ENCODE measurements around the gene TM9SF4.

Gene TM9SF4

GRCh38 chr20:32078791-32079190, 30.7 kb upstream of the TM9SF4 start:
- TF ChIP-seq, protein P1, sequence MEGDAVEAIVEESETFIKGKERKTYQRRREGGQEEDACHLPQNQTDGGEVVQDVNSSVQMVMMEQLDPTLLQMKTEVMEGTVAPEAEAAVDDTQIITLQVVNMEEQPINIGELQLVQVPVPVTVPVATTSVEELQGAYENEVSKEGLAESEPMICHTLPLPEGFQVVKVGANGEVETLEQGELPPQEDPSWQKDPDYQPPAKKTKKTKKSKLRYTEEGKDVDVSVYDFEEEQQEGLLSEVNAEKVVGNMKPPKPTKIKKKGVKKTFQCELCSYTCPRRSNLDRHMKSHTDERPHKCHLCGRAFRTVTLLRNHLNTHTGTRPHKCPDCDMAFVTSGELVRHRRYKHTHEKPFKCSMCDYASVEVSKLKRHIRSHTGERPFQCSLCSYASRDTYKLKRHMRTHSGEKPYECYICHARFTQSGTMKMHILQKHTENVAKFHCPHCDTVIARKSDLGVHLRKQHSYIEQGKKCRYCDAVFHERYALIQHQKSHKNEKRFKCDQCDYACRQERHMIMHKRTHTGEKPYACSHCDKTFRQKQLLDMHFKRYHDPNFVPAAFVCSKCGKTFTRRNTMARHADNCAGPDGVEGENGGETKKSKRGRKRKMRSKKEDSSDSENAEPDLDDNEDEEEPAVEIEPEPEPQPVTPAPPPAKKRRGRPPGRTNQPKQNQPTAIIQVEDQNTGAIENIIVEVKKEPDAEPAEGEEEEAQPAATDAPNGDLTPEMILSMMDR (IDR thresholded peaks at IDR 0.05; ENCODE audit: low read depth, low read length): no peak
- H3K4me3 ChIP-seq (ENCODE audit: low read depth, low read length): no peak overlapping the region

DNA sequence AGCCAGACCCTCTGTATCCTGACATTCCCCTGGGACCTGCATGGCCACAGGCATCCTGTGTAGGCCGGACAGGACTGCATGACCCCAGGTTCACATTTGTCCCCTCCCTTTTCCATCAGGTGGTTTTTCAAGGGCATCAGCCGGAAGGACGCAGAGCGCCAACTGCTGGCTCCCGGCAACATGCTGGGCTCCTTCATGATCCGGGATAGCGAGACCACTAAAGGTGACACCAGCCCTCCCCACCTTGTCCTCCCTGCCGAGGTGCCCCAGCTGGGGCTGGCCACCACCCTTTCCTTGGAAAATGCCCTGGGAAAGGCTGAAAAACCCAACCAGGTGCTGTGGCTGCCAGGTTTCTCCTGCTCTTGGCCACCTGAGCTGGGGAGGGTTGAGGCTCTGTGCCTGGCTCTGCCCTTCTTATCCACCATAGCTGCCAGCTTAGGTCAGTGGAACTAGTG, 29.8 kb upstream of the TM9SF4 start:
- H3K4me3 ChIP-seq (ENCODE audit: low read depth, low read length): no peak overlapping the region
- TF ChIP-seq, protein P1 (IDR thresholded peaks at IDR 0.05; ENCODE audit: low read depth, low read length): no peak

- TF ChIP-seq, protein P1 (IDR thresholded peaks at IDR 0.05; ENCODE audit: low read depth, low read length): no peak
- H3K4me3 ChIP-seq (ENCODE audit: low read depth, low read length): no peak overlapping the region
These were observed 28.7 kb upstream of the TM9SF4 start for GRCh38 chr20:32080783-32081182.

DNA sequence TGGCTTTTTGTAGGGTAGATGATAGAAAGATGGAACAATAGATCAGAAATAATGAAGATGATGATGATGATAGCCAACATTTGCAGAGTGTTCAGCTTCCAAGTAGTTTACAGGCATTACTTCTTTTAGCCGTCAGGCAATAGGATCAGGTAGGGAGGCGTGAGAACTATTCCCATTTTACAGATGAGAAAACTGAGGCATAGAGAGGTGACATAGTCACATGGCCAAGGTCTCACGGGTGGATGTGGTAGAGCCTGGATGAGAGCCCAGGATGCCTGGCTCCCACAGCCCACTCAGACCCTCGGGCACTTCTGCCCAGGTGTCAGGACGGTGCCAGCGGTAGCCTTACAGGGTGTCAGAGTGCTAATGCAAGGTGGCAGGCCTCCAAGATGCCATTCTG, 26.0 kb upstream of the TM9SF4 start:
- H3K4me3 ChIP-seq (ENCODE audit: low read depth, low read length): no peak overlapping the region
- TF ChIP-seq, protein P1 (IDR thresholded peaks at IDR 0.05; ENCODE audit: low read depth, low read length): no peak

DNA sequence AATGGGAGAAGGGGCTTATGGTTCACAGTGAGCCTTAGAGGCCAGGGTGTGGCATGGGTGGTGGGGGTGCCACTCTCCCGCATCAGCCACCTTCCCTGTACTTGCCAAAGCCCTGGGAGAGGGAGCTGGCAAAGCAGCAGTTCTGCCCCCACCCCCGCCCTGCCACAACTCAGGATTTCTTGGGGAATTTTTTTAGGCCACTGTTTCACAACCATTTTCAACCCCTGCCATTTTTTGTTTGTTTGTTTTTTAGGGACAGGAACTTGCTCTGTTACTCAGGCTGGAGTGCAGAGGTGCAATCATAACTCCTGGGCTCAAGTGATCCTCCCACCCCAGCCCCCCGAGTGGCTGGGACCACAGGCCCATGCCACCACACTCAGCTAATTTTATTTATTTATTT, 22.4 kb upstream of the TM9SF4 start:
- H3K4me3 ChIP-seq (ENCODE audit: low read depth, low read length): no peak overlapping the region
- TF ChIP-seq, protein P1 (IDR thresholded peaks at IDR 0.05; ENCODE audit: low read depth, low read length): no peak

DNA sequence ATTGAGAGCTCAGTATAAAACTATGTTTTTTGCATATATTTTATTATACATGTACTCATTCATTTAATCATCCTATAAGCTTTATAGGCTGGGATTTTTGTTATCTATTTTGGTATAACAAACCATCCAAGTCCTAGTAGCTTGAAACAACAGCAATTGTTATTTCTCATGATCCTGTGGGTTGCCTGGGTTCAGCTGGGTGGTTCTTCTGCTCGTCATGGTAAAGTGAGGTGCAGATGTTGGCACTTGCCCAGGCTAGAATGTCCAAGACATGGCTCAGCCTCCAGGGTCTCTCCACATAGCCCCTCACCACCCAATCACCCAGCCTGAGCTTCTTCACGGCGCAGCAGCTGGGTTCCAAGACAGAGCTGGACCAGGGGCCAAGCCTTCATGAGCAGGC, 20.8 kb upstream of the TM9SF4 start:
- no peak overlapping the region for H3K4me3 ChIP-seq (ENCODE audit: low read depth, low read length)

DNA sequence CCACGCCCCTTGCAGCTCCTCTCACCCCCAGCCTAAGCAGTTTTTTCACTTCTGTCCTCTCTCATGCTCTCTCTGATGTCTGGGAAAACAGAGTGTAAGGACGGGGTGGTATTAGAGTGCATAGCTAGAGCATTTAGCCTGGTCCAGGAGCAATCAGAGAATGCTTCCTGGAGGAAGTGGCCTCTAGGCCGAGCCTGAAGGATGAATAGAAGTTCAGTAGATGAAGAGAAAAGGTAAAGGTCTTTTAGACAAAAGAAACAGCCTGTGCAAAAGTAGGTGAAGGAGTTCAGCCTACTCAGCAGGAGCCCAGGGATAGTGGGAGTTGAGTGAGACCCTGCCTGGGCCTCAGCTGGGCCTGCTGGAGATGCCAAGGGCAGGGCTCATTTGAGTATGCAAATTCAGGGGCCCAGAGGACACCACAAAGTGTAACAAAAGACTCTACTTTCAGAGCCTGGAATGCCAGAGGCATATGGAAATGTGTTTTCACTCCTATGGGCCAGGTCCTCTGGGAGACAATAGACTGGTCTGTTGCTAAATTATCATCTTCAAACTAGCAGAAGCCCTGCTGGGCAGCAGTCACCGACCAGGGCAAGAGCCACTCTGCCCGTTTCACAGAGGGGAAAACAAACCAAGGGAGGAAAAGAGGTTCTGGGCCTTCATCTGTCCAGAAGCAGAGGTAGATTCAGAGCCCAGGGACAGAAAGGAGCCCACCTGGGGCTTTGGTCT, 19.7 kb upstream of the TM9SF4 start:
- H3K4me3 ChIP-seq (ENCODE audit: low read depth, low read length): no peak overlapping the region
- TF ChIP-seq, protein P1 (IDR thresholded peaks at IDR 0.05; ENCODE audit: low read depth, low read length): no peak

More for the DNA sequence above, 20.8 kb upstream of the TM9SF4 start:
- TF ChIP-seq, protein P1 (IDR thresholded peaks at IDR 0.05; ENCODE audit: low read depth, low read length): no peak

Data from WI38 (cell line).